HG02840 (cell line): ENCODE data around the gene DSC2.

Experiments
- ATAC-seq: cut with Tn5 transposase; IDR thresholded peaks from one replicate; pipeline ENCODE4 v1.9.1; 2021; ENCODE audit warnings: mild to moderate bottlenecking, moderate library complexity, moderate number of reproducible peaks; ENCODE audit not compliant: unreplicated experiment, low FRiP score

DSC2 gene

GRCh38 chr18:31099450-31100230 lies 2.6 kb downstream of the DSC2 start:
- no peak for ATAC-seq

GRCh38 chr18:31098878-31099277 lies 3.3 kb downstream of the DSC2 start:
- no peak for ATAC-seq

DNA sequence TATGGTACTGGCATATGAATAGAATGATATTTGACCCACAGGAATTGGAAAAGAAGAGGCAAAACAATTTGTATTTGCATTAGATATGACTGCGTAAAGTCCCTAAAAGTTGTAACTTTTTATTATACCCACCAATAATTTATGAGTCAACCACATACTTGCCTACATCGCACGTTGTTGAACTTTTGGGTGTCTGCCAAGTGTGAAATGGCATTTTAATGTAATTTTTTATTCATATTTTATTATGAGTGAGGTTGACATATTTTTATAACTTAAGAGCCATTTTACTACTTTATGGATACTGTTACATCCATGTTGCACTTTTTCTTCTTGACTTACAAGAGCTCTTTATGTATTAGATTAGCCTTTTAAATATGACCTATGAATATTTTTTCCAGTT lies 4.6 kb downstream of the DSC2 start:
- ATAC-seq = no peak

- no peak for ATAC-seq
Observed at GRCh38 chr18:31093880-31094279, 8.3 kb downstream of the DSC2 start.

DNA sequence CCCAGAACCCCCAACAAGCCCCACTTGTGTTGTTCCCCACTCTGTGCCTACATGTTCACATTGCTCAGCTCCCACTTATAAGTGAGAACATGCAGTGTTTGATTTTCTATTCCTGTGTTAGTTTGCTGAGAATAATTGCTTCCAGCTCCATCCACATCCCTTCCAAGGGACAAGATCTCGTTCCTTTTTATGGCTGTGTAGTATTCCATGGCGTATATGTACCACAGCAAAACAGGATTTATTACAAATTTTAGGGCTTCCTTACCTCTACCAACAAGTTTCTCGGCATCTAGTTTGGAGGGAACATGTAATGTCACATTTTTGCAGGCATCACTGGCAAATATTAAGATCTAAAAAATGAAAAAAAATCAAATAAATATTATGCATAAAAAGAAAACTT lies 8.9 kb downstream of the DSC2 start:
- no peak for ATAC-seq

DNA sequence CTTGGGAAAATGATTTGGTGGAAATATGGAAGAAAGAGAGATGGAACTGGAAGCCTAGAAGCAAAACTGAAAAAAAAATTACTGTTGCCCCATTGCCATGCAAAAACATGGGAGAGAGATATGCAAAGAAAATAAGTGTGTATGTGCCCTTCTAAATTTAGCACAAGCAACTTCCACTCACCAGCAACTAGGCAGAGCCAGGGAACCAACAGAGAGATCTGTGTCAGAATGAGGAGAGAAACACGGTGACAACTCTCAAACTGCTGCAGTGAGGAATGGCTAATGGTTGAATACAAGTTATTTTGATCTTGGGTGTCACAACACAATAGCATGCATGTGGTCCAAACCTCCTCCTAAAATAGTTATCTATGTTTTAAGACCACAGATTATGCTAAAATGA lies 10.9 kb downstream of the DSC2 start:
- no peak for ATAC-seq

DNA sequence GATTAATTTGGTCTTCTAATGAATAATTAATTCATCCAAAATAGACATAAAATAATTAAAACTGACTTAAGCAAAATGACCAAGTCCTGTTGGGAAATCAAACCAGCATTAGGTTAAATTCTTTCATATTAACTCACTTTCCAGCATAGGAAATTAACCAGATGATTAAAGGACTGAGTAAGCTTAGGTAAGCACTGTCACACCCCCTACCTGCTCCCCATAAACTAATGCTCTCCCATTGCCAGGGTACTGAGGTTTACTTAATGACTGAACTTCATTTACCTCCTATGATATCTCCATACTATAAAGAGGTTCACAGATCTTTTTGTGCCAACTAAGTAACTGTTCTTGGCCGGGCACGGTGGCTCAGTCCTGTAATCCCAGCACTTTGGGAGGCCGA lies 13.7 kb downstream of the DSC2 start:
- no peak for ATAC-seq

- ATAC-seq = no peak
Observed at GRCh38 chr18:31079973-31080372, 22.2 kb downstream of the DSC2 start.

DNA sequence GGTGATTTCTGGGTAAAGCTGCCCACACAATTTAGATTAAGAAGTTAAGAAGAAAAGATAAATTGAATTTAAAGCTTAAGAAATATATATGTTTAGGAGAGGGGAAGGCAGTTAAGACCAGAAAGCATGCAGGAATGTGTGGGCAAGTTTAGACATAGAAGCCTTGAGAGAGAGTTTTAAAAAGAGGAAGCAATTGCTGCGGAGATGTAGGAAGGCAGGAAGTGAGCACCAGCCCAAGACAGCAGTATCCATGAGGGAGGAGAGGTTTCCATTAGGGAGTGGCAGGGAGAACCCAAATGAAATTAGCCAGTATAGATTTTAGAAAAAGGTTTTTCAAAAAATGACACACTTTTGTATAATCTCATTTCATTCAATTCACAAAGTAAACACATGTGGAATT lies 24.3 kb downstream of the DSC2 start:
- no peak for ATAC-seq

- no peak for ATAC-seq
Observed at GRCh38 chr18:31072175-31072574, 30.0 kb downstream of the DSC2 start.

- ATAC-seq = no peak
Observed at GRCh38 chr18:31070206-31070605, 32.0 kb downstream of the DSC2 start.

- ATAC-seq = no peak
Observed at GRCh38 chr18:31066266-31066665, 36.0 kb downstream of the DSC2 start.

DNA sequence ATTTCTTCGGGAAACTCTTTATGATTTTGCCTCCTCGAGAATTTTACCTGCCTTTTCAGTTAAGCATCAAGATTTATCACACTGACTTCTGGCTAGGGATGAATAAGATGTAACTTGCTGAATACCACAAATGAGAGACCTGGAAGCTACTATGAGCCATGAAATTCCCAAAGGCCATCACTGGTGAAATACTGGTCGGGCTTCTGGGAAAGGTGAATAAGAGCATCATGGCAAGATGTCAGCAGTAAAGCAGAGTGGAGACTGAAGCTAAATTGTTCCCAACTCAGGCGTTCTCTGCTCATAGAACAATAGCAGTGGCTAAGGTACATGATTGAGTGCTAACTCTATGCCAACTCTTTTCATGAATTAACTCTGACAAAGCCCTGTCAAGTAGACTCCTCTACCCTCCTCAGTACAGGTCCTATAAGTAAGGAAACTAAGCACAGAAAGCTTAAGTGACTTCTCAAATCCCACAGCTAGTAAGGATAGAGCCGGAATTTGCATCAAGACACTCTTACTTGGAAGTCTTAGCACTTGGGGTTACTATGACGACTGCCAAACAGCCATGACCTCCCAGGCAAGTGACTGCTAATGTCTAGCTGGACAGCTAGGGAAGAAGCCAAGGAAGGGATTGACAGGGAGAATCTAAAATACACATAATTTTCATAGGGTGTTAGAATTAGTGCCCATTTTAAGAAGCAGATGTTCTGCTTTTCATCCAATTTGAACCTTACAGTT lies 37.0 kb downstream of the DSC2 start:
- ATAC-seq = no peak

- ATAC-seq = no peak
Observed at GRCh38 chr18:31064130-31064529, 38.1 kb downstream of the DSC2 start.

DNA sequence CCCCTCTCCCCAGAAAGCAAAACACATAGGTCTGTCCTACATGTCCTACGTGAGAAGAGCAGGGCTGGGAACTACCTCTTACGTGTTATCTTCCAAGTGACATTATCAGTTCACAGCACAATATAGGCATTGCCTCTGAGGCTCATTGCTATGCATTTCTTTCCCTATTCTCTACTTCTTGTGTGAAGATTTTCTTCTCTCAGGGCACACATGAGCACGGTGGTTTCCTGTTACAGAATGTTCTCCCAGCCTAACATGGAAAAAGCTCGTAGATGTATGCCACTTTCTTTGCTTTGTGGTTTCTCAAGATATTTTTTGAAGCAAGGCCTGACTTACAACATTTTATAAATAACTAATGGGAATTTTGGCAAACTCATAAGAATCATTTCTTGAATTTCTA lies 40.3 kb downstream of the DSC2 start:
- no peak for ATAC-seq

- no peak for ATAC-seq
Observed at GRCh38 chr18:31058897-31059296, 43.3 kb downstream of the DSC2 start.

GRCh38 chr18:31057917-31058316 lies 44.3 kb downstream of the DSC2 start:
- no peak for ATAC-seq

DNA sequence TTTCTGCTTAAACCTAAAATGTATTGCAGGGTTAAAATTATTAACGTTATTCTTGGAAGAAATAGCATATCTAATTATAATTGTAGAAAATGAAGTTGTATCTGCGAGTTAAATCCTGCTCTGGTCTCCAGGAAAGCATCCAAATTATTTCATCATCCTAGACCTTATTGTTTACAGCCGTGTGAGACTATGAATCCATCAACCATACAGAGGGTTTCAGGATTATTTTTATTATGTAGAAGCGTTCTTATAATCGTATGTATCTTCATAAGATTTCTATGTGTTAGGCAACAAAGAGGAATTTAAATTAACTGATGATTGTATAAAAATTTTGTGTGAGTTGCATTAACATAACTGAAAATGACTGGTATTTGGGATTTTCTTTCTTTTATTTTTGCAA lies 45.2 kb downstream of the DSC2 start:
- no peak for ATAC-seq

DNA sequence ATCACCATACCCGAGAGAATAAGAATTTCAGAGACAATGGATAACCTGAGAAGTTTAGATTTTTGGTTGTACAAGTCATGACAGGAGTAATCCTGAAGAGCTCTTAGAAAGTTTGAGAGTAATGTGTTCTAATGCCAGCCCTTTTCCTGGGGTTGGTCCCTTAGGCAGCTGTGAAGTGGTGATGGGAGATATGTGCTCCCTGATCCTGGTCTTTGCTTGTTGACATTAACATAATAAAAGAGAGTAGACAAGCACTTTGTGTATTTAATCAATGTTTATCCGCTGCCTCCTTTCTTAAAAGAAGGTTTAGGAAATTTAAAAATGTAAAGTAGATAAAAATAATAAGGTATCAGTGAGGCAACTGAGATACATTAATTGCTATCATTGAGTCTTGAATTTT lies 45.9 kb downstream of the DSC2 start:
- ATAC-seq = no peak

DNA sequence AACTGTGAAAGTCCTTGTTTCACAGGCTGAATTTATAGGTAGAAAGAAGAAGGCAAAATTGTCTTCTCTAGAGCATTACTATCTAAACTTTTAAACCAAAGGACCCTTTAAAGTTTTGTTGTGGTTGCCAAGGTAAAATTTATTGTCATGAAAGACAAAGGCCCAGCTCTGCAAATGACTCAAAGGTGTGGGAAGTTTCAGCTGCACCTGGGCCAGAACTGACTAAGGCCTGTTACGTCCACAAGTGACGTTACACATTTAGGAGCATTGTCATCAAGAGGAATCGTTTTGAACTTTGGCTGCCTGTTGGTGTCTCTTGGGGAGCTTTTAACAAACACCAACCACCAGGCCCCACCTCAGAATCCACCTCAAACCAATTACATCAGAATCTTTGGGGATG lies 51.6 kb downstream of the DSC2 start:
- no peak for ATAC-seq

DNA sequence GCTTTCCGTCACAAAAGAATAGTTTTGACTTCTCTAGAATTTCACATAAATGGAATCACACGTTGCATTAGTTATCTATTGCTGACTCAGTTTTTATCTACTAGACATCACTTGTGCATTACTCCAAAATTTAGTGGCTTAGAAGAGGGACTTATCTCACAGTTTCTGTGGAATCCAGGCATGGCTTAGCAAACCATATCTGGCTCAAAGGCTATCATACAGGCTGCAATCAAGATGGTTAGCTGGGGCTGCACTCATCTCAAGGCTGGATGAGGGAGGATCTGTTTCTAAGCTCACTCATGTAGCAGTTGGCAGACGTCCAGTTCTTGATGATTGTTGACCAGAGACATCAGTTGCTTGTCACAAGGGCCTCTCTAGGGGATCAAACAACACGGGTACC lies 53.0 kb downstream of the DSC2 start:
- ATAC-seq = no peak

GRCh38 chr18:31048216-31048615 lies 54.0 kb downstream of the DSC2 start:
- no peak for ATAC-seq
